ENCODE measurements around the gene WDR7. TPM values are rescaled to one million over a fixed set of nuclear protein-coding genes. Genes with fewer than 3 reads are reported as not detected.

Gene WDR7
- total and polyA plus RNA-seq, 2 experiments from 2014 or later: 7.0 to 14.8 TPM

- TF ChIP-seq ZNF462 (CRISPR knock-in tag; IDR thresholded peaks at IDR 0.05) (no peak), JUNB (IDR thresholded peaks at IDR 0.05; ENCODE audit: unreplicated experiment) (no peak), CTCF (conservative IDR thresholded peaks at IDR 0.05; ENCODE audit: low read depth in 2 of 2) (no peak), EZH2 (IDR thresholded peaks at IDR 0.05; ENCODE audit: low read depth, unreplicated experiment) (no peak), NANOG (IDR thresholded peaks at IDR 0.05; ENCODE audit: borderline replicate concordance) (no peak), POLR2AphosphoS5 (IDR thresholded peaks at IDR 0.05; ENCODE audit: low read depth) (no peak), CREB1 (CRISPR knock-in tag; IDR thresholded peaks at IDR 0.05; ENCODE audit: low read depth) (no peak), STAT1 (IDR thresholded peaks at IDR 0.05; ENCODE audit: unreplicated experiment) (no peak)
Measured at GRCh38 chr18:56997200-56997599, 346.0 kb downstream of the WDR7 start (continued).

GRCh38 chr18:56999823-57000222 lies 348.7 kb downstream of the WDR7 start:
- Histone ChIP-seq H3K4me3 (no peak overlapping the region), H4K20me1 (replicated peaks; ENCODE audit: insufficient read depth) (no peaks in the 10 kb centered on the region), H3K4me2 (no peak overlapping the region), H3K27me3 (ENCODE audit: insufficient read depth) (no peaks in the 10 kb centered on the region), H3K79me2 (replicated peaks; ENCODE audit: insufficient read depth) (no peaks in the 10 kb centered on the region), H3K4me1 (ENCODE audit: insufficient read depth) (no peaks in the 10 kb centered on the region), H2AFZ (no peak overlapping the region), H3F3A (replicated peaks; ENCODE audit: low read depth) (no peaks in the 10 kb centered on the region), H3K9me2 (ENCODE audit: insufficient read depth) (no peaks in the 10 kb centered on the region), H3K36me3 (ENCODE audit: insufficient read depth) (no peaks in the 10 kb centered on the region), H3K27ac (ENCODE audit: low read depth) (no peak overlapping the region)
- TF ChIP-seq ZNF462 (CRISPR knock-in tag; IDR thresholded peaks at IDR 0.05) (no peak), JUNB (IDR thresholded peaks at IDR 0.05; ENCODE audit: unreplicated experiment) (no peak)
- no peak overlapping the region for H3K27ac Mint-ChIP-seq
- no peak for ATAC-seq
- H3K36me3 Mint-ChIP-seq (ENCODE audit: low read depth): no peaks in the 10 kb centered on the region
- no peak for DNase-seq (ENCODE audit: low spot score)
- peaks cover 6% of the 10 kb centered on the region for H3K4me1 Mint-ChIP-seq
- no peaks in the 10 kb centered on the region for H3K27me3 Mint-ChIP-seq (ENCODE audit: insufficient read depth, low read depth, poor library complexity)
- H3K9me3 Mint-ChIP-seq: no peaks in the 10 kb centered on the region
- H3K4me3 Mint-ChIP-seq: no peak overlapping the region
